HG02763 (cell line): ENCODE data around the gene ARHGEF19.
"Not testable (repeated sequence)": the region's sequence is repeated elsewhere in the genome, so short reads cannot be mapped to it uniquely, and the experiment has no call there.

ENCODE experiments used
- ATAC-seq: cut with Tn5 transposase; IDR thresholded peaks from one replicate; pipeline ENCODE4 v1.9.1; 2021; ENCODE audit warnings: mild to moderate bottlenecking, moderate library complexity; ENCODE audit not compliant: unreplicated experiment

ARHGEF19 gene

DNA sequence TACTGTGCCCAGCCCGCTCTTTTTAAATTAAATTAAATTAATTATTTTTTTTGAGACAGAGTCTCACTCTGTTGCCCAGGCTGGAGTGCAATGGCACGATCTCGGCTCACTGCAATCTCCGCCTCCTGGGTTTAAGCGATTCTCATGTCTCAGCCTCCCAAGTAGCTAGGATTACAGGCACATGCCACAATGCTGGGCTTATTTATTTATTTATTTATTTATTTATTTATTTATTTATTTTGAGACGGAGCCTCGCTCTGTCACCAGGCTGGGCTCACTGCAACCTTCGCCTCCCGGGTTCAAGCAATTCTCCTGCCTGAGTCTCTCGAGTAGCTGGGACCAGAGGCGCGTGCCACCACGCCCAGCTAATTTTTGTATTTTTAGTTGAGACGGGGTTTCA lies 10.3 kb upstream of the ARHGEF19 start:
- ATAC-seq: not testable (repeated sequence)

GRCh38 chr1:16221499-16221898 lies 9.0 kb upstream of the ARHGEF19 start:
- ATAC-seq: no peak

- ATAC-seq: no peak
These were observed 7.6 kb upstream of the ARHGEF19 start for GRCh38 chr1:16219968-16220500.

DNA sequence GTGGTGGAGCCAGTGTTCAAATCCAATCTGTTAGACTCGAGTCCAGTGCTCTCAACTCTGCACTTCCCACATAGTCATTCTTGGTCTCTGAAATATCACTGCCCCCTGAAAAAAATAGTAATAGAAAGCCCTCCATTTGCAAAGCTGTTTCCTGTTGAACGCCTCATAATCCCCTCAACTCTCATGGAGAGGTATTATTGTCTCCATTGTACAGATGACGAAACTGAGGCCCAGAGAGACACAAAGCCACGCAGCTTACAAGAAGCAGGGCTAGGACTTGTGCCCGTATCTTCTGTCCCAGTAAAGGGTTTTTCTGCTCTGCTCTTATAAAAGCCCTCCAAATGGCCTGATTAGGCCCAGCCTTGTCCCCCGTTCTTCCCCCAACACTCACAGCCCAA lies 6.2 kb upstream of the ARHGEF19 start:
- ATAC-seq: no peak

GRCh38 chr1:16218014-16218673 lies 5.7 kb upstream of the ARHGEF19 start:
- no peak for ATAC-seq

- peak; percentile 92 for ATAC-seq
These were observed 4.8 kb upstream of the ARHGEF19 start for GRCh38 chr1:16217061-16217785.

DNA sequence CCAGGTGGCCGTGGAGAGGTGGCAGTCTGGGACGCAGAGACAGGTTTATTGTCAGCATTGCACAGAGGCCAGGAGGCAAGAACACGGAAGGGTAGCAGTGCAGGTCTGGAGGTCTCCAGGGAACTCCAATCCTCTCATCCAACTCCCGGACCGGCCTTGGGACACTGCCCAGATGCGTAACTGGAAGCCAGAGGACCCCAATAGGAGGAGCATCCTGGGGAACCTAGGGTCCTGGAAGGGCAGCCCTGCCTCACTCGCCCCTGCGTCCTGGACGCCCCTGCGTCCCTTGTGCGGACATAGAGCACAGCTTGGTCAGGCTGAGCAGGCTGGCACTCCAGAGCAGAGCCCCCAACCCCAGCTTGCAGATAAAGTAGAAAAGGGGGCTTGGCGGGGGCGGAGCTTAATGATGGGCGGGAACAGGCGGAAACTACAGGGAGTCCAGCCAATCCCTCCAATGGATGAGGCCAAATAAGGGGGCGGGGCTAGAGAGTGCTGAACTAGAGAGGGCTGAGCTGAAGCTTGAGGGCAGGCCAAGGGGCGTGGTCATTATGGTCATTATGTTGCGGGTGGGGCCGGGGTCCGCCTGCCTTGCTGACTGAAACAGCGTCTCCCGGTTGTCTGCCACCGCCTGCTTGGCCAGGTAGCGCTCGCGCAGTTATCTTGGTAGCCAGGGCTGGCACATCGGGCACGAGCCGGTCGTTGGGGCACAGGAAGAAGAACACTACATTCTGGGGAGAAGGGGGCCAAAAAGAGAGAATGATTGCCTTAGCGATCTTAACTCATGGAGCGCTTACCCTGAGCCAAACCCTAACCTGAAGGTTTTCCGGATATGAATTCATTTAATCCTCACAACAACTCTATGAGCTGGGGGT lies 3.7 kb upstream of the ARHGEF19 start:
- ATAC-seq: no peak

- ATAC-seq: not testable (repeated sequence)
These were observed 2.8 kb upstream of the ARHGEF19 start for GRCh38 chr1:16215240-16215639.

DNA sequence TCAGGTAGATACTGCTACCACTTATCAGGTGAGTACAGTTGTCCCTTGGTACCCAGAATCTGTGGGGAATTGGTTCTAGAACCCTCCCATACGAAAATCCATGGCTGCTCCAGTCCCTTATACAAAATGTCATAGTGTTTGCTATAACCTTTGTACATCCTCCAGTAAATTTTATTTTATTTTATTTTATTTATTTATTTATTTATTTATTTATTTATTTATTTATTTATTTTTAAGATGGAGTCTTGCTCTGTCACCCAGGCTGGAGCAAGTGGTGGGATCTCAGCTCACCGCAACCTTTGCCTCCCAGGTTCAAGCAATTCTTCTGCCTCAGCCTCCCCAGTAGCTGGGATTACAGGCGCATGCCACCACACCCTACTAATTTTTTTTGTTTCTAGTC lies 1.1 kb upstream of the ARHGEF19 start:
- not testable (repeated sequence) for ATAC-seq

DNA sequence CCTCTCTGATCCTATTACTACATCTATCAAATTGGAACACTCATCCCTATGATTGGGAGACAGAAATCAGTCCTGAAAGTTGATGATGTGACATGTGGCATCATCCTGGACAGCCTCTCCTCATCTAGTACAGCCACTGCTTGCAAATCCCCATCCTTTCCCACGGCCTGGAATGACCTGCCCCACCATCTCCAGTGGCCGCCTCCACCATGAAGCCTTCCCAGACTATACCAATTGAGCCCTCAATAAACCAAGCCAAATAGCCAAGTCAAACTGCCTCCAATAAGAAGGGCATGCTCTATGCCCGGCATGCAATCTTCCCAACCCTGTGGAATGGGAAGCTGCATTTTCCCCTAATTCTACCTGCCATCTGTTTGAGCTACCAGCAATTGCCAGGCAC lies 561 bp upstream of the ARHGEF19 start:
- ATAC-seq: no peak

- ATAC-seq: no peak
These were observed 628 bp downstream of the ARHGEF19 start for GRCh38 chr1:16211824-16212223.

- ATAC-seq: no peak
These were observed 1.9 kb downstream of the ARHGEF19 start for GRCh38 chr1:16210581-16210980.

GRCh38 chr1:16209847-16210407 lies 2.5 kb downstream of the ARHGEF19 start:
- ATAC-seq: no peak

DNA sequence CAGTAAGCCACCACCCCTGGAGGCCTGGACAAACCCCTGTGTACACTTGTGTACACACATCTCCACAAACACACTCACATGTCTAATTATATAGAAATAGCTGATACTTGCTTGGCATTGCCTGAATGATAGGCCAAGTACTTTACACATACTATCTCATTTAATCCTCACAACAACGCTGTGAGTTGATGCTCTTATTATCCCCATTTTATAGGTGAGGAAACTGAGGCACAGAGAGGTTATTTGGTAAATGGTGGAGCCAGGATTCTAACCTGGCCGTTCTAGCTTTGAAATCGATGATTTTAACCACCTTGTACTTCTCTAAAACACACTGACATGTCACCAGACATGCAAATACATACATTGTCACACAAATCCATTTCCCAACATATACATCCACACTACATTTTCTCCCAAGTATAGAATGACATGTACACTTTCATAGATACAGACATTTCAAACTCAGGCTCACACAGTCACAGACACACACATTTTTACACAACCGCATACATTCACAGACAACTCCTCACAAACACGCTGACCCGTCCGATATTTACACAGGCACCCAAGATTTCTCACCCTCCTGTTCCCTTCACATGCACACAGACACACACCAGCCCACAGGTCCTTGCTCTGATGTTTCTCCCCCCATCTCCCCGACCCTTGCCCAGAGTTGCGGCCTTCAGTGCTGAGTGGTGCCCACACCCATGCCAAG lies 3.2 kb downstream of the ARHGEF19 start:
- ATAC-seq: no peak

GRCh38 chr1:16208270-16208987 lies 4.0 kb downstream of the ARHGEF19 start:
- ATAC-seq: no peak

GRCh38 chr1:16207318-16208269 lies 4.9 kb downstream of the ARHGEF19 start:
- ATAC-seq: no peak

DNA sequence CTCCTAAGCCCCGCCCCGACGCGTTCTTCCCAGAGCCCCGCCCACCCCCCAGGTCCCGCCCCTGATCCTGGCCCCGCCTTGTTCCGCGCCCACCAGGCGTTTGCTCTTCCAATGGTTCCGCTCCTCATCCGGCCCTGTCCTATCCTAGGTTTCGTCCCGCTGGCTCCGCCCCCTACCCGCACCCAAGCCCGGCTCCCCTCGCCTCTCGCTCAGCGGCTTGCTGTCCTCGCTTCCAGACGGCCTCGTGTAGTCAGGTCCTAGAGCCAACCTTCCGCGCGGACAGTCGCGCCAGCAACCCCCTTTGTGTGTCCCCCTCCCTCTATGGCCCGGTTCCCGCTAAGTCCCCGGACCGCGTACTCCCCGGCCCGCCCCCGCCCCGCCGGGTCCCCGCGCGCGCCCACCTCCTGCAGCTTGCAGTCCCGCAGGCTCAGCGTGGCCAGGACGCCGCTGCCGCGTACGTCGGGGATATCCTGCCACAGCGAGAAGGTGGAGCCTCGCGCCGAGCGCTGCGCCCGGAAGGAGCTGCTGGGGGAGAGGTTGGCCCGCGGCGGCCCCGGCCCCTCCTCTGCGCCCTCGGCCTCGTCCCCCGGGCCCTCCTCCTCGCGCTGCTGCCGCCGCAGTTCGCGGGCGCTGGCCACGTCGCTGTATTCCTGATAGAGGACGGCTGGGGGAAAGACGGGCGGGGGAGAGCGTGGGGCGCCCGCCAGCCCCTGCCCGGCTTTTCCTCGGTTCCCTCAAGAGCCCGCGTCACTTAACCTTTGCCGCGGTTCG lies 5.7 kb downstream of the ARHGEF19 start:
- ATAC-seq: peak; percentile 66
